Measurements from ENCODE around the gene BPTF.
"Not testable (repeated sequence)": the region's sequence is repeated elsewhere in the genome, so short reads cannot be mapped to it uniquely, and the experiment has no call there.

Gene BPTF

GRCh38 chr17:67824735-67825626, at the start of gene BPTF:
Gene BPTF, plus strand, starts transcription at chr17:67825503. Its CDS starts 222 bp downstream, at chr17:67825725.
- DNase-seq: peak; percentile 93

GRCh38 chr17:67779098-67779672, 46.1 kb upstream of the BPTF start:
- peak; percentile 61 for DNase-seq

DNA sequence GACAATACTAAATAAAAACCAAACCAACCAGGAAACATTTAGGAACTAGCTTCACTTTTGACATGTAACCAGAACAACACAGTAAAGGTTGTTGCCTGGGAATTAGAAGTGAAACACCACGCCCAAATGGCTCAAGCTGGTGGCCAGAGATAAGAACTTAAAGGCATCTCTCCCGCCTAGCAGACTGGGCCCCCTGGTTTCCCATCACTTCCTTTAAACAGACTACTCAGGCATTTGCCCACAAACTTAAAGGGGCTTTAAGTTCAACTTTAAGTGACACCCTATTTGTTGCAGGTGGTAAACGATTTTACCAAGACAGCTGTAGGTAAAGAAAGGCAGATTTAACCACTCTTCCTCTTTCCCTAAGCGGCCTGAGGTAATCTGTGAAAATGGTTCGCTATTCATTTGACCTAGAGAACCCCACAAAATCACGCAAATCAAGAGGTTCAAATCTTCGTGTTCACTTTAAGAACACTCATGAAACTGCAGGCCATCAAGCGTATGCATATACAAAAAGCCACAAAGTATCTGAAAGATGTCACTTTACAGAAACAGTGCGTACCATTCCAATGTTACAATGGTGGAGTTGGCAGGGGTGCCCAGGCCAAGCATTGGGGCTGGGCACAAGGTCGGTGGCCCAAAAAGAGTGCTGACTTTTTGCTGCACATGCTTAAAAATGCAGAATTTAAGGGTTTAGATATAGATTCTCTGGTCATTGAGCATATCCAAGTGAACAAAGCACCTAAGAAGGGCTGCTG, 40.8 kb upstream of the BPTF start:
- no peak for DNase-seq

GRCh38 chr17:67785122-67785477, 40.2 kb upstream of the BPTF start:
- no peak for DNase-seq

GRCh38 chr17:67785504-67785903, 39.8 kb upstream of the BPTF start:
- DNase-seq: no peak

DNA sequence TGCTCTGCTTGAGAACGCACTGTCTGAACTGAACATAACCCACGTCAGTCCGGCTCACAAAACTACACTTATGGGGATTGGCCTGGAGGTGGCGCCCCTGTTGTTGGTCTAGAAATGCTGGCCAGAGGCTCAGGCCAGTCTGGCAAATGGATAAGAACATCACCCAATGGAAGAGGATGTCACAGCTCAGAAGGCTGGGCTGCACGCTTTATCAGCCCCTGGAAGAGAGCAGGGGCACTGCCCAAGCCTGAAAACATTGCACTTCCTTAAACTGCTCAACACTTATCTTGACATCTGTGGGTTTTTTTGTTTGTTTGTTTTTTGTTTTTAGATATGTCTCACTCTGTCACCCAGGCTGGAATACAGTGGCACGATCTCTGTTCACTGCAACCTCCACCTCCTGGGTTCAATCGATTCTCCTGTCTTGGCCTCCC, 24.8 kb upstream of the BPTF start:
- peak; percentile 61 for DNase-seq

DNA sequence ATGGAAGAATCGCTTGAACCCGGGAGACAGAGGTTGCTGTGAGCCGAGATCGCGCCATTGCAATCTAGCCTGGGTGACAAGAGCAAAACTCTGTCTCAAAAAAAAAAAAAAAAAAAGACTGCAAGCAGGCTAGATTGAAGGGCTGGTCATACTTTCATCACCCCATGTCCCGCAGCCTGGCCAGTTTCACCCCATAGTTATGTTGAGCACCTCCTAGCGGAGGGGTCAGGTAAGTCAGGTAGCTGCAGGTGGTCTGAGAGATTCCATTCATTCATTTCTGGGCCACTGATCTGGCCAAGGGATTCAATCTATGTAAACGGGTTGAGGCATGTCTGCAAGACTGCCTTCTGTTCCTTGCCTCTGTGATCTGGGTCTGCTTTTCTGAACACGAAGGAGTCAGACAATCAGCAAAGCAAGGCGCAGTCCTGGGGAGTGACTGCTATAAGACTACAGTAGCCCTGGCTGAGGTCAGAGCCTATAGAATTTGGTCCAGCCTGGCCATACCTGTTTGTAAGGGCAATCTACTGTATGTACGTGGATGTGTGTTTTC, 23.6 kb upstream of the BPTF start:
- DNase-seq: no peak

DNA sequence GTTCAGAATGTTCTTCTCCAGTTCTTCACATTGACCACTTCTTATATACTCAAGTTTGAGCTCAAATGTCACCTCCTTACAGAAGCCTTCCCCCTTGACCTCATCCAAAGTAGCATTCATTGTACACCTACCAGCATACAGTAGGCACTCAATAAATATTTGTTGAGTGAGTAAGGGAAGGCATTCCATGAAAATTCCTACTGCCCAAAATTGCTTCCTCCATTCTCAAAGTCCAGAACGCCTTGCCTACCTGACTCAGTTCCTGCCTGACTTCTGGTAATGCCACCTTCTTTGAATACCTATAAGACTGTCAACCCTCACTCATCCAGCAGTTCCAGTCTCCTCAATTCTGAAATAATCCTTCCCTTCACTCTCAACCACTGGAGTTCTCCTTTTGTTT, 14.8 kb upstream of the BPTF start:
- DNase-seq: no peak

GRCh38 chr17:67812380-67812779, 12.9 kb upstream of the BPTF start:
- not testable (repeated sequence) for DNase-seq

DNA sequence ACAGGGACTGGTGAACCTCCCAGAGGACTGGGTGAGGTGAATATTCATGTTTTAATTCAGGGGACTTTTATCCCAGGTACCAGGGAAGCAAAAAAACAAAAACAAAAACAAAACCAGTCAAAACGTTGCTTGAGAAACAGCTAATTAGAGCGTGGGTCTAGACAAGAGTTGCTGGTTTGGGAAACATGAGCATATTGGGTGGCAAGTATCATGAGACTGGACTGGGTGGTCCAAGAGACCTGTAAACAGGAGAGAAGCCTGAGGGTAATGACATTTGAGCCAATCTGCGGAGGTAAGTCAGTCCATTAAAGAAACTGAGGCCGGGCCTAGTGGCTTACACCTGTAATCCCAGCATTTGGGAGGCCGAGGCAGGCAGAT, 11.5 kb upstream of the BPTF start:
- DNase-seq: no peak

DNA sequence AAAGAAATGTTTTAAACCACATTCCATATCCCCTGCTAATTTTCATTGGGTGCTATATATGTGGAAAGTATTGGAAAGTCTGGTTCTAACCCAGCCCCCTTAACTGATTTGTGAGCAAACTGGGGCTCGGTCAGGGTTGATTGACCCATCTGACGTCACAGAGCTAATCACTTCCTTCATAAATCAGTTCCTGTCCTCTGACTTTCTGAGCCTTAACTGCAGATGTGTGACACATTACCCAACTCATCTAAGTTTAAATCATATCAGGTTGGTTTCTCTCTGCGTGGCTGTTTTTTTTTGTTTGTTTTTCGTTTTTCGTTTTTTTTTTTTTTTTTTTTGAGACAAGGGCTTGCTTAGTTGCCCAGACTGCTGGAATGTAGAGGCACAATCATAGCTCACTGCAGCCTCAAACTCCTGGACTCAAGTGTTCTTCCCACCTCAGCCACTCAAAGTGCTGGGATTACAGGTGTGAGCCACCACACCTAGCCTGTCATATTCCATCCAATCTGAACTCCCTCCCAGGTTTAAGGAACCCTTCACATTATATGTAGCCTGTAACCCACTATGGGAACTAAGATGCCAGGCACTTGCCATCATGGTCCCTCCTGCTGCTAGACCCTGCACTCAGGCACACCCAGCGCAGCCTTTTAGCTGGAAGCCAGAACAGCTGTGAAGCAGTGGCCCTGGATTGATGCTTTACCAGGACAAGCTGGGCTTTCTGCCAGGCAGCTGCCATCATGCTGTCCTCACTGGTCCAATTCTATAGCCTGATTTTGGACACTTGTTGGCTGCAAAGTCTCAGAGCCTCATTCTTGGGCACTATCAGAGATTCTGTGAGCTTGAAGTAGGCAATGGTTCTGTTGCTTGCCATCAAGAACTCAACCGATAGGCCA, 6.9 kb upstream of the BPTF start:
- no peak for DNase-seq

DNA sequence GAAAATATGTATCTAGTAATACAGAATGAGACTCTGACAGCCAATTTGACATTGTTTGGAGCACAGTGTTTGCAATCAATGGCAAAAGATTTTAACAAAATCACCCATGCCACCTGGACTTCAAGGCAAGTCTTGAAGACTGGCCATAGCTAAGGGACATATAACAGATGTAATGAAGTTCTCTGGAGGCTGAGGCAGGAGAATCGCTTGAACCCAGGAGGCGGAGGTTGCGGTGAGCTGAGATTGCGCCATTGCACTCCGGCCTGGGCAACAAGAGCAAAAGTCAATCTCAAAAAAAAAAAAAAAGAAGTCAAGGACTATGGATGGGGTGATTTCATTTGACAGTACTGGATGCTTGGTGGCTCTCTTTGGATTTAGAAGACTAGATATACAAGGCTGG, 5.6 kb upstream of the BPTF start:
- no peak for DNase-seq

DNA sequence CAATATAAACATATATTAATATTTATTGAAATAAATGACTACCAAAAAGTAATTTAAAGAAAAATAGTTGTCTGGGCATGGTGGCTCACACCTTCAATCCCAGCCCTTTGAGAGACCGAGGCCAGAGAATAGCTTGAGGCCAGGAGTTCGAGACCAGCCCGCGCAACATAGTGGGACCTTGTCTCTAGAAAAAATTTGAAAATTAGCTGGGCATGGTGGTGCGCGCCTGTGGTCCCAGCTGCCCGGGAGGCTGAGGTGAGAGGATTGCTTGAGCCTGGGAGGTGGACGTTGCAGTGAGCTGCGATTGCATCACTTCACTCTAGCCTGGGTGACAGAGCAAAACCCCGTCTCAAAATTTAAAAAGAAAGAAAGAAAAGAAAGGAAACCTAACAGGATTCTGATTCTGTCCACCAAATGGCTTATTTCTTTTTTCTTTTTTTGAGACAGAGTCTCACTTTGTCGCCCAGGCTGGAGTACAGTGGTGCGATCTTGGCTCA, 3.4 kb upstream of the BPTF start:
- no peak for DNase-seq

DNA sequence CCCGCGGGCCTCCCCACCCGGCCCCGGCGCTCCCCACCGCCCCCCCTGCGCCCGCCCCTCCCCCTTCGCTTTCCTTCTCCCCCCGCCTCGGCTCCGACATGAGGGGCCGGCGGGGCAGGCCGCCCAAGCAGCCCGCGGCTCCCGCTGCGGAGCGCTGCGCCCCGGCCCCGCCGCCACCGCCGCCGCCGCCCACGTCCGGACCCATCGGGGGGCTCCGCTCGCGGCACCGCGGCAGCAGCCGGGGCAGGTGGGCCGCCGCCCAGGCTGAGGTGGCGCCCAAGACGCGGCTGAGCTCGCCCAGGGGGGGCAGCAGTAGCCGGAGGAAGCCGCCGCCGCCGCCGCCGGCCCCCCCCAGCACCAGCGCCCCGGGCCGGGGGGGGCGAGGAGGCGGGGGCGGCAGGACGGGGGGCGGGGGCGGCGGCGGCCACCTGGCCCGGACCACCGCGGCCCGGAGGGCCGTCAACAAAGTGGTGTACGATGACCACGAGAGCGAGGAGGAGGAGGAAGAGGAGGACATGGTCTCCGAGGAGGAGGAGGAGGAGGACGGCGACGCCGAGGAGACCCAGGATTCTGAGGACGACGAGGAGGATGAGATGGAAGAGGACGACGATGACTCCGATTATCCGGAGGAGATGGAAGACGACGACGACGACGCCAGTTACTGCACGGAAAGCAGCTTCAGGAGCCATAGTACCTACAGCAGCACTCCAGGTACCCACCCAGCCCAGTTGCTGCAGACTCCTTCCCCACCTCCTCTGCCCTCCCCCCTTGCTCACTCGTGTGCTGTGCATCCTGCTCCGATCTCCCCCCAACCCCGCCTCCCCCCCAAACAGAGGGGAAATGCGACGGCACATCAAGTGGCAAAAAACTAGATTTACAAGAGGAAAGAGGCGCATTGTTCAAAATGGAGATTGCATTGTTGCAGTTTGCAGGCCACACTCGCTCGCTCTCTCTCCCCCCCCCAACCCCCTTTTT, 611 bp downstream of the BPTF start:
- peak; percentile 78 for DNase-seq

DNA sequence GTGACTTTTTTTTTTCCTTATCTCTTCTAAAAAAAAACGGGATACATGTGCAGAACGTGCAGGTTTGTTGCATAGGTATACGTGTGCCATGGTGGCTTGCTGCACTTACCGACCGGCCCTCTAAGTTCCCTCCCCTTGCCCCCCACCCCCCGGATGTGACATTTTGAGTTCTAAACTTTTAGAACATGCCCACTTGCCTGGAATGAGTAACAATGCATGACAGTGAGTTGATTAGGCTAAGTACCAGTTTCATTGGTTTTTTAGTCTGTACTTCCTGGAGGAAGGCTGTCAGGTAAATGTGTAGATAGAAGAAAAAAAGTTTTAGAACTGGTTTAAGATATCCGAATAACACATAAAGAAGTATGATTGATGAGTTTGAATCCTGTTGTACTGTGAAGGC, 4.0 kb downstream of the BPTF start:
- DNase-seq: no peak

DNA sequence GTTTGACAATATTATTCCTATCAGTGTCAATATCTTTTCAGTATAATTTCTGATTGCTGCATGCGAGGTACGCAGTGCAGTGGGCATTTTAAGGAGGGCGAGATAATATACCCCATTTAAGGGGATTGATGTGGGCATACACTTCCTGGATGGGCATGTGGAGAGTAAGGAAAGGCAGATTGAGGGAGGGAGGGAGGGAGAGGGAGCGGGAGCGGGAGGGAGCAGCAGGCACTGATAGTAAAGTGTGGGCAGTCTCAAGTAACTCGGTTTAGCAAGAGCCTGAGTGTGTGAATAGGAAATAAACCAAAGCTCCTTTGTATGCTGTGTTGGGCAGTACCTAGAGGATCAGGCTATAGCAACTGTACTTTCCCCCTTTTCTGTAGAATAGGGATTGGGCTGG, 5.1 kb downstream of the BPTF start:
- DNase-seq: no peak

GRCh38 chr17:67831268-67831667, 6.0 kb downstream of the BPTF start:
- no peak for DNase-seq

DNA sequence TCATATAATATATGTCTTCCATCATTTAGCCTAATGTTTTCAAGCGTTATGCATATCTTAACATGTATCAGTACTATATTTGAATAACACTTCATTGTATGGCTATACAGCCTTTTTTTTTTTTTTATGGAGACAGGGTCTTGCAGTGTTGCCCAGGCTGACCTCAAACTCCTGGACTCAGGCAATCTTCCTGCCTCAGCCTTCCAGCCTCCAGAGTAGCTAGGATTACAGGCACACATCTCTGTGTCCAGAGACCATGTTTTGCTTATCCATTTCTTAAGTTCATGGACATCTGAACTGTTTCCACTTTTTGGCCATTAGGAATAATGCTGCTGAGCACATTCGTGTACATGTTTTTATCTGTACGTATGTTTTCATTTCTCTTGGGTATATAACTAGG, 7.8 kb downstream of the BPTF start:
- no peak for DNase-seq

DNA sequence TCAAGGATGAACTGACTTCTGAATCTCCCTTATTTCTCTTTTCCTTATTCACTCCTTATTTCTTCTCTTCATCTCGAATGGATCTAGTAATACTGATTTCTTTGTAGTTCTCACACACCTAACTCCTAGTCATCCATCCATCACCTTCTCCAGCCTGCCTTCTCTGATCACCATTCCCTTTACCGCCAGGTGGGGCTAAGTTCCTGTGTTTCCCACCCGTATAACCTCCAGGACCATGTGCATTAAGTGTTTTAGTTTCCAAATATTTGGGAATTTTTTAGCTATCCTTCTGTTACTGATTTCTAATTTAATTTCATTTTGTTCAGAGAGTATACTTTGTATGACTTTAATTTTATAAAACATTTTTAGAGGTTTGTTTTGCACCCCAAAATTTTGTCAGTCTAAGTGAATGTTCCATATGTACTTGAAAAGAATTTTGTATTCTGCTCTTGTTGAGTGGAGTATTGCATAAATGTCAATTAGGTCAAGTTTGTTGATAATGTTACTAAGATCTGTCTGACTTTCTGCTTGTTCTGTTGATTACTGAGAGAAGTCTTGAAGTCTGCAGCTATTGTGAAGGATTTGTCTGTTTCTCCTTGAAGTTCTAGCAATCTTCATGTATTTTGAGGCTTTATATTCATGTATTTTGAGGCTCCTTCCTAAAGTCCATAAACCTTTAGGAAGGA, 8.8 kb downstream of the BPTF start:
- no peak for DNase-seq

GRCh38 chr17:67834634-67835033, 9.3 kb downstream of the BPTF start:
- no peak for DNase-seq
